DOHH2 (cell line): ENCODE results near the gene TMPRSS7.
"Not testable (repeated sequence)": the region's sequence is repeated elsewhere in the genome, so short reads cannot be mapped to it uniquely, and the experiment has no call there.

ENCODE experiments used
- H3F3A ChIP-seq: fragments of 200-600 bp; sonication (generic), shearing (Covaris generic); 2 replicates; pipeline ENCODE4 v1.6.0; 2016; ENCODE audit warnings: antibody characterized with exemption, mild to moderate bottlenecking; ENCODE audit not compliant: control insufficient read depth, insufficient read depth
- H3K27ac ChIP-seq: fragments of 200-600 bp; sonication (generic); 2 replicates; pipeline ENCODE4 v1.5.1; 2014; ENCODE audit warnings: low read depth, mild to moderate bottlenecking, low read length, moderate library complexity
- H3K27me3 ChIP-seq: fragments of 200-600 bp; sonication (generic); 2 replicates; pipeline ENCODE4 v1.6.1; 2014; ENCODE audit warnings: mild to moderate bottlenecking, low read length, mixed read lengths; ENCODE audit not compliant: control insufficient read depth
- H3K36me3 ChIP-seq: fragments of 200-600 bp; sonication (generic); 2 replicates; pipeline ENCODE4 v1.6.1; 2014; ENCODE audit warnings: mild to moderate bottlenecking, low read length, moderate library complexity, mixed read lengths; ENCODE audit not compliant: control insufficient read depth
- H3K4me1 ChIP-seq: fragments of 200-600 bp; sonication (generic); 2 replicates; pipeline ENCODE4 v1.6.1; 2014; ENCODE audit warnings: mild to moderate bottlenecking, low read length, mixed read lengths; ENCODE audit not compliant: control insufficient read depth
- H3K4me2 ChIP-seq: fragments of 200-600 bp; sonication (generic); 2 replicates; pipeline ENCODE4 v1.6.0; 2014; ENCODE audit warnings: mild to moderate bottlenecking, low read length, moderate library complexity
- H3K4me3 ChIP-seq: fragments of 200-600 bp; sonication (generic); 2 replicates; pipeline ENCODE4 v1.5.1; 2014; ENCODE audit warnings: mild to moderate bottlenecking, low read length, mixed read lengths
- H3K79me2 ChIP-seq: fragments of 200-600 bp; sonication (generic); 2 replicates; pipeline ENCODE4 v1.6.1; 2014; ENCODE audit warnings: mild to moderate bottlenecking, low read length, mixed read lengths; ENCODE audit not compliant: control insufficient read depth
- H3K9me2 ChIP-seq: fragments of 200-600 bp; sonication (generic); replicated peaks from 2 replicates; pipeline ENCODE4 v1.6.1; 2014; ENCODE audit warnings: mild to moderate bottlenecking, low read length, mixed read lengths; ENCODE audit not compliant: control insufficient read depth
- H3K9me3 ChIP-seq: fragments of 200-600 bp; sonication (generic); 2 replicates; pipeline ENCODE4 v1.6.1; 2014; ENCODE audit warnings: antibody characterized with exemption, low read length, mixed read lengths; ENCODE audit not compliant: control insufficient read depth, insufficient read depth
- H4K20me1 ChIP-seq: fragments of 200-600 bp; sonication (generic); 2 replicates; pipeline ENCODE4 v1.6.0; 2014; ENCODE audit warnings: low read depth, mild to moderate bottlenecking, antibody characterized with exemption, low read length, moderate library complexity; ENCODE audit not compliant: control insufficient read depth, insufficient read depth
- EZH2phosphoT487 ChIP-seq: fragments of 200-600 bp; sonication (generic); IDR thresholded peaks from 2 replicates; pipeline ENCODE4 v1.6.1; 2017; ENCODE audit warnings: borderline replicate concordance, mild to moderate bottlenecking, antibody characterized with exemption, low read length, moderate library complexity, mixed read lengths
- TF ChIP-seq, protein P1 (sequence below): fragments of 200-600 bp; sonication (generic); IDR thresholded peaks from one replicate; pipeline ENCODE4 v1.5.1; 2014; ENCODE audit warnings: antibody characterized with exemption, mild to moderate bottlenecking, low read depth, low read length; ENCODE audit not compliant: poor library complexity, severe bottlenecking

TMPRSS7 gene

GRCh38 chr3:112027826-112028225 lies 6.7 kb upstream of the TMPRSS7 start:
- Histone ChIP-seq H3K4me3 (no peak overlapping the region), H3K79me2 (no peaks in the 10 kb centered on the region), H3K36me3 (no peaks in the 10 kb centered on the region), H3K9me2 (no peaks in the 10 kb centered on the region), H3K9me3 (no peaks in the 10 kb centered on the region), H3K27ac (no peak overlapping the region), H4K20me1 (no peaks in the 10 kb centered on the region), H3K27me3 (no peaks in the 10 kb centered on the region), H3F3A (no peaks in the 10 kb centered on the region), H3K4me2 (no peak overlapping the region), H3K4me1 (no peaks in the 10 kb centered on the region)
- no peak for TF ChIP-seq EZH2phosphoT487
- TF ChIP-seq, protein P1, sequence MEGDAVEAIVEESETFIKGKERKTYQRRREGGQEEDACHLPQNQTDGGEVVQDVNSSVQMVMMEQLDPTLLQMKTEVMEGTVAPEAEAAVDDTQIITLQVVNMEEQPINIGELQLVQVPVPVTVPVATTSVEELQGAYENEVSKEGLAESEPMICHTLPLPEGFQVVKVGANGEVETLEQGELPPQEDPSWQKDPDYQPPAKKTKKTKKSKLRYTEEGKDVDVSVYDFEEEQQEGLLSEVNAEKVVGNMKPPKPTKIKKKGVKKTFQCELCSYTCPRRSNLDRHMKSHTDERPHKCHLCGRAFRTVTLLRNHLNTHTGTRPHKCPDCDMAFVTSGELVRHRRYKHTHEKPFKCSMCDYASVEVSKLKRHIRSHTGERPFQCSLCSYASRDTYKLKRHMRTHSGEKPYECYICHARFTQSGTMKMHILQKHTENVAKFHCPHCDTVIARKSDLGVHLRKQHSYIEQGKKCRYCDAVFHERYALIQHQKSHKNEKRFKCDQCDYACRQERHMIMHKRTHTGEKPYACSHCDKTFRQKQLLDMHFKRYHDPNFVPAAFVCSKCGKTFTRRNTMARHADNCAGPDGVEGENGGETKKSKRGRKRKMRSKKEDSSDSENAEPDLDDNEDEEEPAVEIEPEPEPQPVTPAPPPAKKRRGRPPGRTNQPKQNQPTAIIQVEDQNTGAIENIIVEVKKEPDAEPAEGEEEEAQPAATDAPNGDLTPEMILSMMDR, result no peak

DNA sequence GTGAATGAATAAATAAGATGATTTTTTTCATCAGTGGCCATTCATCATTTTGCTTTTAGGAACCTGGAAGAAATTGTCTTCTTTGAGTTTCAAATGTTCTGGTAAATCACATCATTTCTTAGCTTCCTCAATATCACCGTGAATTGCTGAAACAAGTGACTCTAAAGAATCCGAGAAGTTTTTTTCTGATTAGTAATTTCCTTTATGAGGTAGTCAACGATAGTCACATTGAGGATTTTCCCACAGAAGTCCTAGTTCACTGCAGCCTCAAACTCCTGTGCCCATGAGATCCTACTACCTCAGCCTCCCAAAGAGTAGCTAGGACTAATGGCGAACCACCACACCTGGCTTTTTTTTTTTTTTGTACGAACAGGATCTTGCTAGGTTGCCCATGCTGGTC lies 3.6 kb upstream of the TMPRSS7 start:
- Histone ChIP-seq H3K9me2 (no peaks in the 10 kb centered on the region), H3K27ac (no peak overlapping the region), H3K4me3 (no peak overlapping the region), H3K27me3 (no peaks in the 10 kb centered on the region), H3K36me3 (no peaks in the 10 kb centered on the region), H3K4me2 (no peak overlapping the region), H3F3A (no peaks in the 10 kb centered on the region), H4K20me1 (no peaks in the 10 kb centered on the region), H3K79me2 (no peaks in the 10 kb centered on the region), H3K9me3 (no peaks in the 10 kb centered on the region), H3K4me1 (no peaks in the 10 kb centered on the region)
- TF ChIP-seq EZH2phosphoT487, result no peak
- TF ChIP-seq, protein P1, result no peak

GRCh38 chr3:112032098-112032731 lies 2.3 kb upstream of the TMPRSS7 start:
- TF ChIP-seq, protein P1, result no peak
- no peak for TF ChIP-seq EZH2phosphoT487
- no peaks in the 10 kb centered on the region for H3K9me3 ChIP-seq
- H3K27me3 ChIP-seq, result no peaks in the 10 kb centered on the region
- H3K36me3 ChIP-seq, result no peaks in the 10 kb centered on the region
- no peak overlapping the region for H3K27ac ChIP-seq
- no peaks in the 10 kb centered on the region for H4K20me1 ChIP-seq
- no peak overlapping the region for H3K4me2 ChIP-seq
- no peaks in the 10 kb centered on the region for H3K79me2 ChIP-seq
- no peaks in the 10 kb centered on the region for H3K4me1 ChIP-seq
- H3K9me2 ChIP-seq, result no peaks in the 10 kb centered on the region
- H3K4me3 ChIP-seq, result no peak overlapping the region
- H3F3A ChIP-seq, result no peaks in the 10 kb centered on the region

- no peak overlapping the region for H3K4me2 ChIP-seq
- no peaks in the 10 kb centered on the region for H3K27me3 ChIP-seq
- no peaks in the 10 kb centered on the region for H3F3A ChIP-seq
- no peaks in the 10 kb centered on the region for H3K36me3 ChIP-seq
- no peaks in the 10 kb centered on the region for H4K20me1 ChIP-seq
- H3K27ac ChIP-seq, result no peak overlapping the region
- H3K79me2 ChIP-seq, result no peaks in the 10 kb centered on the region
- H3K4me3 ChIP-seq, result no peak overlapping the region
- TF ChIP-seq, protein P1, result no peak
- TF ChIP-seq EZH2phosphoT487, result no peak
- H3K4me1 ChIP-seq, result peaks cover 17% of the 10 kb centered on the region
- H3K9me3 ChIP-seq, result no peaks in the 10 kb centered on the region
- no peaks in the 10 kb centered on the region for H3K9me2 ChIP-seq
Measured at GRCh38 chr3:112035241-112035640, 705 bp downstream of the TMPRSS7 start.

GRCh38 chr3:112037194-112037593 lies 2.7 kb downstream of the TMPRSS7 start:
- H3K9me3 ChIP-seq, H3K36me3 ChIP-seq, H3F3A ChIP-seq, H3K4me3 ChIP-seq, H3K27me3 ChIP-seq, H3K27ac ChIP-seq, H3K79me2 ChIP-seq, H3K9me2 ChIP-seq, H3K4me2 ChIP-seq, H4K20me1 ChIP-seq: not testable (repeated sequence)
- peaks cover 17% of the 10 kb centered on the region for H3K4me1 ChIP-seq
